HL-60 (cell line): ENCODE data around the gene WDR83.

Experiments
- DNase-seq, 2 experiments: peaks; one replicate each; pipeline ENCODE4 v3.0.0-alpha.2; 2010 to 2020; ENCODE audit warnings: low read depth in 1 of 2, low spot score in 1 of 2
- H3K27ac ChIP-seq: fragments of 250-450 bp; sonication (Bioruptor Pico); replicated peaks from 2 replicates; pipeline ENCODE4 v1.5.1; 2020; ENCODE audit warnings: mild to moderate bottlenecking, moderate library complexity
- H3K27me3 ChIP-seq: fragments of 250-450 bp; sonication (Bioruptor Pico); 2 replicates; pipeline ENCODE4 v1.5.1; 2021; ENCODE audit warnings: mild to moderate bottlenecking, moderate library complexity; ENCODE audit not compliant: insufficient read depth, poor library complexity, severe bottlenecking
- H3K4me3 ChIP-seq: replicated peaks from 2 replicates; pipeline ENCODE4 v1.5.1; 2011; ENCODE audit warnings: mild to moderate bottlenecking, control low read depth, low read length; ENCODE audit not compliant: insufficient read depth
- CTCF ChIP-seq: IDR thresholded peaks from one replicate; pipeline ENCODE4 v1.5.1; 2011; ENCODE audit warnings: low read length, control low read depth, inconsistent platforms; ENCODE audit not compliant: insufficient read depth
- GABPA ChIP-seq: IDR thresholded peaks from 2 replicates; pipeline ENCODE4 v1.6.1; 2012; ENCODE audit warnings: low read depth
- POLR2AphosphoS5 ChIP-seq: IDR thresholded peaks from 2 replicates; pipeline ENCODE4 v1.6.1; 2012; ENCODE audit warnings: low read depth
- REST ChIP-seq: IDR thresholded peaks from 2 replicates; pipeline ENCODE4 v1.6.1; 2012; ENCODE audit warnings: low read depth; ENCODE audit not compliant: insufficient replicate concordance
- SPI1 ChIP-seq: IDR thresholded peaks from 2 replicates; pipeline ENCODE4 v1.6.1; 2012; ENCODE audit warnings: low read depth, mild to moderate bottlenecking, borderline replicate concordance

WDR83 gene

GRCh38 chr19:12647490-12648071 is 19.0 kb upstream of the WDR83 start:
- TF ChIP-seq SPI1 (no peak), POLR2AphosphoS5 (0 out of 2 replicates have a peak, but pooled peaks have one; percentile 25), CTCF (no peak), GABPA (no peak), REST (no peak)
- no peak for DNase-seq
- Histone ChIP-seq H3K27ac (no peak overlapping the region), H3K4me3 (no peak overlapping the region), H3K27me3 (no peaks in the 10 kb centered on the region)

DNA sequence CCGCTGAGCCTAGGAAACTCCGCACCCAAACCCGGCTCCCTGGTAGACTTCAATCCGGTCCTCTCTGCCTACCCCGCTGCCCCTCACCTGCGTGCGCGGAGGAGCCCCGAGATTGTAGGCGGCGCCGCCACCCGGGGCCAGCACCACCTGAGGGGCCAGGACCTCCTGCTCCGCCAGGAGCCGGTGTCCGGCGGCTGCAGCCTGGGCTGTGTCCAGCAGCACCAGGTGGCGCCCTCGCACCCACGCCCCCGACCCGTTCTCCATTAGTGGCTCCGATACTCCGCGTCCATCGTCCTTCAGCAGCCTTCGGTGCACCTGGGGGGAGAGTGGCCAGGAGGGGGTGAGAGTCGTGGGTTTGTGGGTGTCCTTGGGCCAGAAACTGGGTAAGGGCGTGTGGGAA is 18.5 kb upstream of the WDR83 start:
- H3K27ac ChIP-seq = no peak overlapping the region
- DNase-seq = no peak
- TF ChIP-seq REST = no peak
- TF ChIP-seq POLR2AphosphoS5 = no peak; the same call in 1 of the 2 replicates
- no peak for TF ChIP-seq SPI1
- TF ChIP-seq CTCF = no peak
- no peak for TF ChIP-seq GABPA
- no peaks in the 10 kb centered on the region for H3K27me3 ChIP-seq
- no peak overlapping the region for H3K4me3 ChIP-seq

DNA sequence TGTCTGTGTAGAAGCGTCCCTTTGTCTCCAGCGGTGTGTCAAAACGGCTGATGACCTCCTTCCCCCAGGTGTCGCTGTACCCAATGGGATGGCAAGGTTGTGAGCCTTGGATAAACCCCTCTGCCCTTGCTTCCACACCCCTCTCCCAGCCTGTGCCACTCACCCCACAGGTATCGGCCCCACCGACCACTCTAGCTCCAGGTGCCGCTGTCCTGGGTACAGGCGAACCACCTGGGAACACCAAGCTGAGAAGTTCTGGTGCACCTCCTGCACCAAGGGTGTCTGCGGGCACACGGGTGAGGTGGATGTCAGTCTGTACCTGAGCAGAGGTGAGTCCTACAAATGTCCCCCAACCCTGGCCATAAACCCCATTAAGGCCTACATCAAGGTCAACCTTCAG is 16.7 kb upstream of the WDR83 start:
- DNase-seq = no peak
- H3K27me3 ChIP-seq = no peaks in the 10 kb centered on the region
- TF ChIP-seq GABPA (no peak), CTCF (no peak), SPI1 (no peak), POLR2AphosphoS5 (no peak), REST (no peak)

More for the DNA sequence above, 16.7 kb upstream of the WDR83 start:
- H3K27ac ChIP-seq = no peak overlapping the region
- H3K4me3 ChIP-seq = no peak overlapping the region
